ENCODE measurements around the gene SMPDL3B.

SMPDL3B gene

DNA sequence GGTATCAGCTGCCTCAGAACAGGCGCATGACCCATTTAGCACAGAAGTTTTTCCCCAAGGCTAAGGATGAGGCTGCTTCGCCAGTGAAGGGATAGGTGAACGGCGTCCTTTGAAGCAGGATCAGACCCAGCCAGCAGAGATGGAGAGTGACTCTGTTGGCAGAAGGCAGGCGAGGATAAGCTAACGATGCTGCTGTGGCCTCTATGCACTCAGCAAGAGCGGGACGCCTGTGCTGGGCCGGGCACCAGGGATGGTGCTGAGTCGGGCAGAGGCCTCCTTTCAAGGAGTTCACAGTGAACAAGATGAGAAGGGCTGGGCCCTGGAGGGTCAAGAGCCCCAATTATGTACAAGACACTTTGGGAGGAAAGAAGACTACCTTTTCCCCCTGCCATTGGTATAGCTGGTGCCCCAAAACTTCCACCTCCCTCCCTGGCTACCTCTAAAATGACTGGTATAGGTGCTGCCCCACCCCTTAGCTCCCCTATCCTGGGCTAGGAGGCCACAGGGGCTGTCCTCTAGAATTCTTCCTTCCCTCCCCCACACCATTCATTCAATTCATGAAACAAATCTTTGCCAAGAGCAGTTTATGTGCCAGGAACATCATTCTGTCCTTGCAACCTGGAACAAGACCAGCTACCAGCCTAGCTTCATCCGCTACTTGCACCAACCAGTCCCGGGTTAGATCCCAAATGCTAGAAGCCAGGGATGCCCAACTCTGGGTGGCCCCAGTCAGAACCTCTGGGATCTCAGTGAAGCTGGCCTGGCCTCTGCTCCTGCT, 32.5 kb downstream of the SMPDL3B start:
- TF ChIP-seq Cebpa-rat (IDR thresholded peaks at IDR 0.05), result no peak
- no peak overlapping the region for H3K27ac ChIP-seq
- no peak overlapping the region for H3K4me3 ChIP-seq
- no peak overlapping the region for H3K9ac ChIP-seq
- H3K36me3 ChIP-seq, result peaks cover 78% of the 10 kb centered on the region
- no peaks in the 10 kb centered on the region for H3K27me3 ChIP-seq
- no peak overlapping the region for H3K4me2 ChIP-seq
- no peaks in the 10 kb centered on the region for H3K4me1 ChIP-seq
- H3K9me3 ChIP-seq, result no peaks in the 10 kb centered on the region
- 0 out of 2 replicates have a peak, but pooled peaks cover 13% of the 10 kb centered on the region for H4K20me1 ChIP-seq

GRCh38 chr1:27967884-27968466, 33.2 kb downstream of the SMPDL3B start:
- Histone ChIP-seq H3K4me3 (no peak overlapping the region), H3K9ac (no peak overlapping the region)
- no peak for TF ChIP-seq Cebpa-rat (IDR thresholded peaks at IDR 0.05)

DNA sequence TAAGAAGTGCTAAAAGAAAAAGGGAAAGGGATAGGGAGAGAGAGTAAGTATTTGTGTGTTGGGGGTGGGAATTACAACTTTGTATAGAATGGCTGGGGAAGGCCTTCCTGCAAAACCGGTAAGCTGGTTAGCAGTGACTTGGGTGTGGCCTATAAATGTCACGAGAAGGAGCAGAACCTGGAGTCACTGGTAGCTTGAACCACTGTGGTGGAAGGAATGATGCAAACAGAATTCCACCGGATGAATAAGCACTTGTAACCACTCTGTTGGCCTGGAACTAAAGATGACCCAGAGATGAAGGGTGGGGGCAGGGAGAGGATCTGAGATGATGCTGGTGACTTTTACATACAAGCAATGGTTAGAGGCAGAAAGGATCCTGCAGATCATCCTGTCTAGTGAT, 33.9 kb downstream of the SMPDL3B start:
- no peaks in the 10 kb centered on the region for H3K9me3 ChIP-seq
- no peak for TF ChIP-seq Cebpa-rat (IDR thresholded peaks at IDR 0.05)
- H3K4me1 ChIP-seq, result no peaks in the 10 kb centered on the region
- H3K4me3 ChIP-seq, result no peak overlapping the region
- no peaks in the 10 kb centered on the region for H3K27me3 ChIP-seq
- no peaks in the 10 kb centered on the region for H4K20me1 ChIP-seq
- H3K27ac ChIP-seq, result no peak overlapping the region
- H3K9ac ChIP-seq, result no peak overlapping the region
- peaks cover 84% of the 10 kb centered on the region for H3K36me3 ChIP-seq
- no peak overlapping the region for H3K4me2 ChIP-seq

More at GRCh38 chr1:27967884-27968466, 33.2 kb downstream of the SMPDL3B start:
- peaks cover 84% of the 10 kb centered on the region for H3K36me3 ChIP-seq
- H3K27me3 ChIP-seq, result no peaks in the 10 kb centered on the region
- no peaks in the 10 kb centered on the region for H3K9me3 ChIP-seq
- H4K20me1 ChIP-seq, result 0 out of 2 replicates have a peak, but pooled peaks cover 6% of the 10 kb centered on the region
- no peaks in the 10 kb centered on the region for H3K4me1 ChIP-seq
- H3K4me2 ChIP-seq, result no peak overlapping the region
- H3K27ac ChIP-seq, result no peak overlapping the region

GRCh38 chr1:27970401-27970800, 35.6 kb downstream of the SMPDL3B start:
- Histone ChIP-seq H3K4me2 (no peak overlapping the region), H3K36me3 (peaks cover 84% of the 10 kb centered on the region), H3K27me3 (no peaks in the 10 kb centered on the region), H3K27ac (no peak overlapping the region), H4K20me1 (no peaks in the 10 kb centered on the region), H3K9ac (no peak overlapping the region), H3K9me3 (no peaks in the 10 kb centered on the region), H3K4me1 (no peaks in the 10 kb centered on the region), H3K4me3 (no peak overlapping the region)
- no peak for TF ChIP-seq Cebpa-rat (IDR thresholded peaks at IDR 0.05)

GRCh38 chr1:27971674-27972073, 36.9 kb downstream of the SMPDL3B start:
- Histone ChIP-seq H3K27ac (no peak overlapping the region), H3K4me3 (no peak overlapping the region), H3K9me3 (no peaks in the 10 kb centered on the region), H3K9ac (no peak overlapping the region), H3K27me3 (no peaks in the 10 kb centered on the region), H4K20me1 (no peaks in the 10 kb centered on the region), H3K4me2 (no peak overlapping the region), H3K4me1 (no peaks in the 10 kb centered on the region), H3K36me3 (peaks cover 84% of the 10 kb centered on the region)
- no peak for TF ChIP-seq Cebpa-rat (IDR thresholded peaks at IDR 0.05)

DNA sequence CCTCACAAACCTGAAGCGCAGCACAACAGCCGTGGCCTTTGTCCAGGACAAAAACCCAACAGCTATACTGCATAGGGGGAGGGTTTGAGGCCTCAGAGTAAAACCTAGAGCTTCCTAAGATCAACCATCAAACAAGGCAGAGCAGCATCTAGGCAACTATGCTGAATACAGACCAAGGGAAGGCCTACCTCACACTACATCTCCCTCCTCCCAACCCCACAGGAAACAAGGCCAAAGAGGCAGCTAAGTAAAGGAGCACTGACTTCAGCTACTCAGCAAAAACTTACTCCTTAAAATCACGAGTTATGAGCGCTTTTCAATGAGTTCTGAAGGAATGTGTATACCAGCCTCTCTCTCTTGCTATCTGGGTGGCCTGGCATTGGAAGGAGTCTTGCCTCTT, 37.3 kb downstream of the SMPDL3B start:
- TF ChIP-seq Cebpa-rat (IDR thresholded peaks at IDR 0.05), result no peak

DNA sequence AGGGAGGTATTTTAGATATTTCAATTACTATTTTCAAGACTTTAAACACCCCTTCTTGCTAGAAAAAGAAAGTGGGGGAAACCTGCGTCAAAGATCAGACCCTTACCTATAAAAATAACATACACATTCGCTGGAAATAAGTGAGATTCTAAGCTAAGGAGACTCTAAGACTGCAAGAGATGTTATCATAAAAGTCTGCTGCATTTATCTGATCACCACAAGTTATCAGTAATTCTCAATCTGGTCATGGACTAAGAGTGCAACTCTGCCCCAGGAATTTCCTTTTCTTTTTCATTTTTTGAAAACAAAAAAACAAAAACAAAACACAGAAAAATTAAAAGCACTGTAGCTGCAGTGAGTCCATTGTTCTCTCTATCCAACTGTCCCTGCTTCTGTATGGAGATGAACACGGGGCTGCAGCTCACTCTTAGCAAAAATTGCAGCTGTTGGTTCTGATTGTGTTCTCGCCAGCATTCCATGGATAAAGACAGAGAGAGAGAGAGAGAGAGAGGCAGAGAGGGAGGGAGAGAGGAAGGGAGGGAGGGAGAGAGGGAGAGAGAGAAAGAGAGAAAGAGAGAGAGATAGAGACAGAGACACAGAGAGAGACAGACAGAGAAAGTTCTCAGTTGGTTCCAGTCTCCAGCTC, 39.1 kb downstream of the SMPDL3B start:
- no peak overlapping the region for H3K4me3 ChIP-seq
- H3K9me3 ChIP-seq, result no peaks in the 10 kb centered on the region
- no peaks in the 10 kb centered on the region for H4K20me1 ChIP-seq
- peaks cover 79% of the 10 kb centered on the region for H3K36me3 ChIP-seq
- H3K9ac ChIP-seq, result no peak overlapping the region
- H3K4me2 ChIP-seq, result no peak overlapping the region
- H3K27me3 ChIP-seq, result no peaks in the 10 kb centered on the region
- TF ChIP-seq Cebpa-rat (IDR thresholded peaks at IDR 0.05), result no peak
- no peaks in the 10 kb centered on the region for H3K4me1 ChIP-seq
- no peak overlapping the region for H3K27ac ChIP-seq

More for the DNA sequence above, 37.3 kb downstream of the SMPDL3B start:
- H3K27me3 ChIP-seq, result no peaks in the 10 kb centered on the region
- H3K27ac ChIP-seq, result no peak overlapping the region
- H3K9ac ChIP-seq, result no peak overlapping the region
- H4K20me1 ChIP-seq, result no peaks in the 10 kb centered on the region
- H3K4me2 ChIP-seq, result no peak overlapping the region
- no peaks in the 10 kb centered on the region for H3K9me3 ChIP-seq
- no peak overlapping the region for H3K4me3 ChIP-seq
- peaks cover 84% of the 10 kb centered on the region for H3K36me3 ChIP-seq
- H3K4me1 ChIP-seq, result no peaks in the 10 kb centered on the region

- Histone ChIP-seq H3K4me1 (no peaks in the 10 kb centered on the region), H4K20me1 (no peaks in the 10 kb centered on the region), H3K36me3 (peaks cover 76% of the 10 kb centered on the region), H3K27ac (no peak overlapping the region), H3K9ac (no peak overlapping the region), H3K27me3 (no peaks in the 10 kb centered on the region), H3K4me3 (no peak overlapping the region), H3K4me2 (no peak overlapping the region), H3K9me3 (no peaks in the 10 kb centered on the region)
- TF ChIP-seq Cebpa-rat (IDR thresholded peaks at IDR 0.05), result no peak
Measured at GRCh38 chr1:27974417-27974781, 39.6 kb downstream of the SMPDL3B start.

DNA sequence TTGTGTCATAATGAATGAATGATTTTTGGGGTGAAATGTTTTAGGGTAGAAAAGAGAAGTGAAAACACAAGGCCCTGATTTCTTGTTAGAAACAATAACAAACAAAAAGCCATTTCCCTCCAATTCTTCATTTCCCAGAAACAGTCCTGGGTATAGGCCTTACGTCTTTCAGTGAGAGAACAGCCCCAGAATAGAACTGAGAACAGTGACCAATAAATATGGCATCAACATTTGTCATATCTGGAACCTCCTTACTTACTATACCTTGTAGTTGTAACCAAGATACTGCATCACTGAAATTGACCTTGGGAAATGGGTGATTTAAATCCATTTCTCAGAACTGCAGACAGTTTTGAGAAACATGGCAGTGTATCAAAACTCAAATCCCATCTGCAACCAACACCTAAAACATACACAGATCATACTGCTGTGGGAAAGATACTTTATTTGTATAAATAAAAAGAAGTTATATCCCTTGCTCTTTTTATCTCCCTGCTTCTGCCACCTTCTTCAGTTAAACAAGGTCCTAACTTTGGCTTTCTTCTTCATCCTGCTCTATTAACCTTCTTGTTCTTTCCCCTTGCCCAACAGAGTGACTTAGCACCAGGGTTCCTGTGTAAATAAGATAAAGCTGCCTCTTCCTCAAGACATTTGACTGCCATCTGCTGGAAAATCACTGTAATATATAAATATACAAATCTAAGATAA, 44.5 kb downstream of the SMPDL3B start:
- H3K27ac ChIP-seq, result no peak overlapping the region
- H3K4me2 ChIP-seq, result no peak overlapping the region
- no peak for TF ChIP-seq Cebpa-rat (IDR thresholded peaks at IDR 0.05)

DNA sequence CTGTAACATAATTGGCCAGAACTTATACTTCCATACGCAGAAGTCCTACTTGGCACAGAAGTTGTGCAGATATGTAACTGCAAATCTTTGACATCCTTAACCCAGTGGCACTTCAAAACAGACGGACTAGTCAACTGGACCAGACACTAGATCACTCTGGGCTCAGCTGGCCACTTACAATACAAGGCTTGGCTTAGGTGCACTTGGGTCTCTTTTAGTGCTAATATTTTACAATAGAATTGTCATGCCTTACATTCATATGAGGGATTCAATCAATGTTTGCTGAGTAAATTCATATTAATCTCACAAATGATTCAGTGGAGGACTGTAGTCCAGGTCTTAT, 45.0 kb downstream of the SMPDL3B start:
- no peaks in the 10 kb centered on the region for H4K20me1 ChIP-seq
- no peak overlapping the region for H3K27ac ChIP-seq
- H3K4me1 ChIP-seq, result no peaks in the 10 kb centered on the region
- H3K27me3 ChIP-seq, result no peaks in the 10 kb centered on the region
- TF ChIP-seq Cebpa-rat (IDR thresholded peaks at IDR 0.05), result no peak
- peaks cover 35% of the 10 kb centered on the region for H3K36me3 ChIP-seq
- H3K4me3 ChIP-seq, result no peak overlapping the region
- no peak overlapping the region for H3K9ac ChIP-seq
- no peaks in the 10 kb centered on the region for H3K9me3 ChIP-seq
- no peak overlapping the region for H3K4me2 ChIP-seq

More for the DNA sequence above, 44.5 kb downstream of the SMPDL3B start:
- Histone ChIP-seq H3K4me3 (no peak overlapping the region), H3K27me3 (no peaks in the 10 kb centered on the region), H3K36me3 (peaks cover 41% of the 10 kb centered on the region), H3K9ac (no peak overlapping the region), H3K9me3 (no peaks in the 10 kb centered on the region), H4K20me1 (no peaks in the 10 kb centered on the region), H3K4me1 (no peaks in the 10 kb centered on the region)
